ENCODE data around the gene TUT7.

Gene TUT7

GRCh38 chr9:86354818-86355309 lies 654 bp upstream of the TUT7 start:
- peak in 1 of 2 donors; percentile 31 for DNase-seq (ENCODE audit: low read depth in 2 of 2)
- no peak for TF ChIP-seq CTCF (IDR thresholded peaks at IDR 0.05; ENCODE audit: low read depth, low read length)
- peak overlapping the region; percentile 64 to 95 for H3K4me3 ChIP-seq (replicated peaks in 1 of 2; ENCODE audit: low read depth in 2 of 2, low read length in 2 of 2)

- DNase-seq (ENCODE audit: low read depth in 2 of 2), result peak in 1 of 2 donors; percentile 36
- TF ChIP-seq CTCF (IDR thresholded peaks at IDR 0.05; ENCODE audit: low read depth, low read length), result no peak
- H3K4me3 ChIP-seq (replicated peaks in 1 of 2; ENCODE audit: low read depth in 2 of 2, low read length in 2 of 2), result peak overlapping the region; percentile 95 to 96
Measured at GRCh38 chr9:86353655-86354010, 577 bp downstream of the TUT7 start.

- peak; percentile 42 to 45 for DNase-seq (ENCODE audit: low read depth in 2 of 2)
- TF ChIP-seq CTCF (IDR thresholded peaks at IDR 0.05; ENCODE audit: low read depth, low read length), result no peak
- H3K4me3 ChIP-seq (replicated peaks in 1 of 2; ENCODE audit: low read depth in 2 of 2, low read length in 2 of 2), result peak overlapping the region; percentile 95 to 96
Measured at GRCh38 chr9:86352440-86353077, 1.7 kb downstream of the TUT7 start.

- no peak for TF ChIP-seq CTCF (IDR thresholded peaks at IDR 0.05; ENCODE audit: low read depth, low read length)
- DNase-seq (ENCODE audit: low read depth in 2 of 2), result no peak
- peak overlapping the region; percentile 1 to 95 for H3K4me3 ChIP-seq (replicated peaks in 1 of 2; ENCODE audit: low read depth in 2 of 2, low read length in 2 of 2)
Measured at GRCh38 chr9:86351880-86352279, 2.3 kb downstream of the TUT7 start.

- no peak overlapping the region for H3K4me3 ChIP-seq (replicated peaks in 1 of 2; ENCODE audit: low read depth in 2 of 2, low read length in 2 of 2)
- no peak for DNase-seq (ENCODE audit: low read depth in 2 of 2)
- no peak for TF ChIP-seq CTCF (IDR thresholded peaks at IDR 0.05; ENCODE audit: low read depth, low read length)
Measured at GRCh38 chr9:86350006-86350760, 4.0 kb downstream of the TUT7 start.

- peak in 1 of 2 donors; percentile 36 for DNase-seq (ENCODE audit: low read depth in 2 of 2)
Measured at GRCh38 chr9:86349271-86349670, 4.9 kb downstream of the TUT7 start.

More at GRCh38 chr9:86349271-86349670, 4.9 kb downstream of the TUT7 start:
- H3K4me3 ChIP-seq (replicated peaks in 1 of 2; ENCODE audit: low read depth in 2 of 2, low read length in 2 of 2), result no peak overlapping the region
- TF ChIP-seq CTCF (IDR thresholded peaks at IDR 0.05; ENCODE audit: low read depth, low read length), result no peak
